Tibial artery (tissue), 4 donors: Measurements from ENCODE around the gene GPR55.

ENCODE experiments used
- DNase-seq, 2 donors: peaks; one replicate each; pipeline ENCODE4 v3.0.0-alpha.2; 2019
- H3K27ac ChIP-seq, 2 donors: fragments of 200-600 bp; sonication (generic) in 1 of 2; 1 replicate in 1 of 2; 2 replicates in 1 of 2; pipeline ENCODE4 v1.5.1; 2018 to 2019; ENCODE audit warnings: mild to moderate bottlenecking in 1 of 2
- H3K27me3 ChIP-seq, 2 donors: fragments of 200-600 bp; sonication (generic) in 1 of 2; one replicate each; pipeline versions ENCODE4 v1.5.1 to v1.6.0; 2016 to 2019
- H3K36me3 ChIP-seq, 3 donors: fragments of 200-600 bp; sonication (generic) in 2 of 3; one replicate each; pipeline ENCODE4 v1.5.1; 2016 to 2019; ENCODE audit warnings: mild to moderate bottlenecking in 2 of 3
- H3K4me1 ChIP-seq, 4 donors: fragments of 200-600 bp; sonication (generic) in 2 of 4; 1 replicate in 3 of 4; 2 replicates in 1 of 4; pipeline ENCODE4 v1.5.1; 2016 to 2019
- H3K4me3 ChIP-seq, 2 donors: fragments of 200-600 bp; sonication (generic) in 1 of 2; 1 replicate in 1 of 2; 2 replicates in 1 of 2; pipeline ENCODE4 v1.5.1; 2018 to 2019; ENCODE audit warnings: mild to moderate bottlenecking in 2 of 2
- H3K9me3 ChIP-seq, 3 donors: fragments of 200-600 bp; sonication (generic) in 1 of 3; one replicate each; pipeline ENCODE4 v1.5.1; 2016 to 2019
- intact Hi-C: fragments of 100-400 bp; cut with DNase I; formaldehyde crosslinking; loops from one replicate; pipeline ENCODE4 v1.15.0; 2023; ENCODE audit warnings: low total_unique reads
- TF ChIP-seq, protein P1 (sequence below), 2 experiments: fragments of 200-600 bp in 1 of 2; fragments of 450-650 bp in 1 of 2; IDR thresholded peaks; one replicate each; pipeline ENCODE4 v1.5.1; 2017 to 2019; ENCODE audit warnings: antibody characterized with exemption in 2 of 2, mild to moderate bottlenecking in 1 of 2, moderate library complexity in 1 of 2

Gene GPR55

GRCh38 chr2:230957756-230958391 lies 32.8 kb upstream of the GPR55 start:
- peaks cover 0 to 8% (median 2%) of the 10 kb centered on the region in 4 donors for H3K4me1 ChIP-seq
- H3K4me3 ChIP-seq, result peak overlapping the region; percentile 22 to 46
- peaks cover 3 to 34% of the 10 kb centered on the region in 2 donors for H3K27me3 ChIP-seq
- intact Hi-C loops, result no loop called here
- TF ChIP-seq, protein P1, sequence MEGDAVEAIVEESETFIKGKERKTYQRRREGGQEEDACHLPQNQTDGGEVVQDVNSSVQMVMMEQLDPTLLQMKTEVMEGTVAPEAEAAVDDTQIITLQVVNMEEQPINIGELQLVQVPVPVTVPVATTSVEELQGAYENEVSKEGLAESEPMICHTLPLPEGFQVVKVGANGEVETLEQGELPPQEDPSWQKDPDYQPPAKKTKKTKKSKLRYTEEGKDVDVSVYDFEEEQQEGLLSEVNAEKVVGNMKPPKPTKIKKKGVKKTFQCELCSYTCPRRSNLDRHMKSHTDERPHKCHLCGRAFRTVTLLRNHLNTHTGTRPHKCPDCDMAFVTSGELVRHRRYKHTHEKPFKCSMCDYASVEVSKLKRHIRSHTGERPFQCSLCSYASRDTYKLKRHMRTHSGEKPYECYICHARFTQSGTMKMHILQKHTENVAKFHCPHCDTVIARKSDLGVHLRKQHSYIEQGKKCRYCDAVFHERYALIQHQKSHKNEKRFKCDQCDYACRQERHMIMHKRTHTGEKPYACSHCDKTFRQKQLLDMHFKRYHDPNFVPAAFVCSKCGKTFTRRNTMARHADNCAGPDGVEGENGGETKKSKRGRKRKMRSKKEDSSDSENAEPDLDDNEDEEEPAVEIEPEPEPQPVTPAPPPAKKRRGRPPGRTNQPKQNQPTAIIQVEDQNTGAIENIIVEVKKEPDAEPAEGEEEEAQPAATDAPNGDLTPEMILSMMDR (IDR thresholded peaks at IDR 0.05), result no peak
- no peak overlapping the region for H3K27ac ChIP-seq
- H3K9me3 ChIP-seq, result no peaks in the 10 kb centered on the region
- DNase-seq, result no peak
- no peaks in the 10 kb centered on the region for H3K36me3 ChIP-seq

- no peaks in the 10 kb centered on the region for H3K36me3 ChIP-seq
- peaks cover 0 to 8% (median 2%) of the 10 kb centered on the region in 4 donors for H3K4me1 ChIP-seq
- intact Hi-C loops, result no loop called here
- no peaks in the 10 kb centered on the region for H3K9me3 ChIP-seq
- TF ChIP-seq, protein P1 (IDR thresholded peaks at IDR 0.05), result no peak
- H3K27ac ChIP-seq, result no peak overlapping the region
- H3K4me3 ChIP-seq, result peak overlapping the region; percentile 22 to 46
- peaks cover 3 to 29% of the 10 kb centered on the region in 2 donors for H3K27me3 ChIP-seq
- DNase-seq, result peak in 1 of 2 donors; percentile 39
These were observed 32.0 kb upstream of the GPR55 start for GRCh38 chr2:230956827-230957755.

DNA sequence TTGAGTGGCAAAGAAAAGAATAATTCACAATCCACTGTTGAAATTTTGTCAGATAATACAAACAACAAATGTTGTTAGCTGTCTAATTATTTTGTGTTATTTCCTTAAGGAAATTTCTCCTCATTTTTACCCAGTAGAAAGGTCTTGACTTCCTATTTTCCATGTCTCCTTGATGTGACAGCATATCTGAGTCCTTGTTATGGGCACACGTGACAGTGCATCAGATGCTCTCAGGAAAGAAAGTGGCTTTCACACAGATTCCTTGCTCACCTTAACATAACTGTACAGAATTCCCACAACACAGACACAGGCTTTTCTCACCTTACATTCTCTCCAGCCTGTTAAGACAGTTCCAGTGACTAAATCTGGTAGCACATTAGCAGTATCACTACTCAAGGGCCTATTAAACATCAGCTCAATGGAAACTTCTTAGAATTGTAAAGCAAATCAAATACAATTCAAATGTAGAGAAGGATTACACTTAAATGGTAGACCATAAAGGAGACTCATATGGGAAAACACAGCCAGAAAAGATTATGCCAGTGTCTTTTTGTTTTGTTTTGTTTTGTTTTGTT lies 30.2 kb upstream of the GPR55 start:
- Histone ChIP-seq H3K9me3 (no peaks in the 10 kb centered on the region), H3K4me1 (peaks cover 0 to 8% (median 2%) of the 10 kb centered on the region in 4 donors), H3K4me3 (no peak overlapping the region), H3K27ac (no peak overlapping the region), H3K27me3 (peaks cover 3 to 19% of the 10 kb centered on the region in 2 donors), H3K36me3 (no peaks in the 10 kb centered on the region)
- no peak for DNase-seq
- intact Hi-C loops, result no loop called here
- TF ChIP-seq, protein P1 (IDR thresholded peaks at IDR 0.05), result no peak

- no peak for DNase-seq
- H3K27me3 ChIP-seq, result peaks cover 3 to 15% of the 10 kb centered on the region in 2 donors
- intact Hi-C loops, result no loop called here
- TF ChIP-seq, protein P1 (IDR thresholded peaks at IDR 0.05), result no peak
- H3K4me1 ChIP-seq, result peaks cover 0 to 8% (median 2%) of the 10 kb centered on the region in 4 donors
- no peak overlapping the region for H3K27ac ChIP-seq
- no peaks in the 10 kb centered on the region for H3K36me3 ChIP-seq
- H3K4me3 ChIP-seq, result no peak overlapping the region
- no peaks in the 10 kb centered on the region for H3K9me3 ChIP-seq
These were observed 29.7 kb upstream of the GPR55 start for GRCh38 chr2:230954746-230955145.

DNA sequence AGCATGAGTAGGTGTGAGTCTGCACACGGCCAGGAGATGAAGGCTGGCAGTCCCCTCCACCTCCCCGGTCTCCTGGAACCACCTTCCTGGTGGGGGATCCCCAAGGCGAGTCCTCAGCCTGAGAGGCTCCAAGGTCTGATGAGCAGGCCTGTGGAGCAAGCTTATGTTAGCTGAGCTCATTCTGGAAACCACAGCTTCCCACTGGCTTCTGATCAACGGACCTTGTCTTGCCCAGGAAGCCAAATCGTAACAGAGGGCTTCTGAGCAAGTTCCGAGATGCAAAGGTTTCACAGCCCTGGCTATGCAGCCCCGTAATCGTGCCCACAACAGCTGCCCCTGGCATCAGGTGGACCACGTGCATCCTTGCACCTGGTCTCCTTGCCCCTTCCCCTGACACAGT lies 28.8 kb upstream of the GPR55 start:
- H3K36me3 ChIP-seq, result no peaks in the 10 kb centered on the region
- peaks cover 2 to 6% of the 10 kb centered on the region in 2 donors for H3K27me3 ChIP-seq
- no peak overlapping the region for H3K27ac ChIP-seq
- peaks cover 0 to 8% (median 2%) of the 10 kb centered on the region in 4 donors for H3K4me1 ChIP-seq
- intact Hi-C loops, result no loop called here
- H3K4me3 ChIP-seq, result no peak overlapping the region
- no peak for DNase-seq
- TF ChIP-seq, protein P1 (IDR thresholded peaks at IDR 0.05), result no peak
- H3K9me3 ChIP-seq, result no peaks in the 10 kb centered on the region
